ENCODE results near the gene SRRT. TPM values are rescaled to one million over a fixed set of nuclear protein-coding genes. Genes with fewer than 3 reads are reported as not detected.
A peak's percentile ranks its signal among the peaks of the same experiment; 100 is the strongest.
"Not testable (repeated sequence)": the region's sequence is repeated elsewhere in the genome, so short reads cannot be mapped to it uniquely, and the experiment has no call there.

The SRRT gene
- total RNA-seq, 1 donor from 2014 or later = 318 TPM

- Mint-ChIP-seq H3K27ac (no peak overlapping the region), H3K9me3 (no peaks in the 10 kb centered on the region), H3K4me3 (peak overlapping the region; percentile 45), H3K36me3 (ENCODE audit: low read depth) (no peaks in the 10 kb centered on the region), H3K4me1 (peaks cover 7% of the 10 kb centered on the region), H3K27me3 (peaks cover 51% of the 10 kb centered on the region)
- intact Hi-C loops (cut with micrococcal nuclease) = loop anchor here (1.0 to 5.0 kb wide), 3 partner anchors 70 to 180 kb away; partner anchors contain the start of gene MUC12
- peak; percentile 91 for DNase-seq
Measured at GRCh38 chr7:100896732-100897608, 22.1 kb downstream of the SRRT start.

- Mint-ChIP-seq H3K9me3 (no peaks in the 10 kb centered on the region), H3K27ac (no peak overlapping the region), H3K4me1 (peaks cover 5% of the 10 kb centered on the region), H3K4me3 (no peak overlapping the region), H3K27me3 (peaks cover 41% of the 10 kb centered on the region), H3K36me3 (ENCODE audit: low read depth) (no peaks in the 10 kb centered on the region)
- intact Hi-C loops (cut with micrococcal nuclease) = loop anchor here (1.0 to 5.0 kb wide), 3 partner anchors 69 to 179 kb away; partner anchors contain the start of gene MUC12
- no peak for DNase-seq
Measured at GRCh38 chr7:100897772-100898454, 23.0 kb downstream of the SRRT start.

GRCh38 chr7:100899432-100899831 is 24.5 kb downstream of the SRRT start:
- H3K4me1 Mint-ChIP-seq = peaks cover 5% of the 10 kb centered on the region
- no peak overlapping the region for H3K27ac Mint-ChIP-seq
- intact Hi-C loops (cut with micrococcal nuclease) = loop anchor here (5.0 kb wide), 1 partner anchor 68 kb away; the partner anchor contains the start of gene MUC12
- no peaks in the 10 kb centered on the region for H3K36me3 Mint-ChIP-seq (ENCODE audit: low read depth)
- H3K4me3 Mint-ChIP-seq = no peak overlapping the region
- peaks cover 32% of the 10 kb centered on the region for H3K27me3 Mint-ChIP-seq
- H3K9me3 Mint-ChIP-seq = no peaks in the 10 kb centered on the region
- DNase-seq = no peak

GRCh38 chr7:100900978-100901377 is 26.1 kb downstream of the SRRT start:
- Mint-ChIP-seq H3K4me3 (no peak overlapping the region), H3K27ac (no peak overlapping the region), H3K27me3 (peaks cover 28% of the 10 kb centered on the region), H3K9me3 (no peaks in the 10 kb centered on the region), H3K4me1 (peaks cover 4% of the 10 kb centered on the region), H3K36me3 (ENCODE audit: low read depth) (no peaks in the 10 kb centered on the region)
- intact Hi-C loops (cut with micrococcal nuclease) = no loop called here
- no peak for DNase-seq

GRCh38 chr7:100901921-100902332 is 27.0 kb downstream of the SRRT start:
- intact Hi-C loops (cut with micrococcal nuclease) = no loop called here
- Mint-ChIP-seq H3K4me1 (no peaks in the 10 kb centered on the region), H3K9me3 (no peaks in the 10 kb centered on the region), H3K4me3 (no peak overlapping the region), H3K27me3 (peaks cover 24% of the 10 kb centered on the region), H3K36me3 (ENCODE audit: low read depth) (no peaks in the 10 kb centered on the region), H3K27ac (no peak overlapping the region)
- no peak for DNase-seq

GRCh38 chr7:100902638-100903037 is 27.7 kb downstream of the SRRT start:
- DNase-seq = no peak
- no peaks in the 10 kb centered on the region for H3K9me3 Mint-ChIP-seq
- no peaks in the 10 kb centered on the region for H3K36me3 Mint-ChIP-seq (ENCODE audit: low read depth)
- no peaks in the 10 kb centered on the region for H3K4me1 Mint-ChIP-seq
- intact Hi-C loops (cut with micrococcal nuclease) = no loop called here
- no peak overlapping the region for H3K4me3 Mint-ChIP-seq
- peaks cover 19% of the 10 kb centered on the region for H3K27me3 Mint-ChIP-seq
- H3K27ac Mint-ChIP-seq = no peak overlapping the region

- H3K9me3 Mint-ChIP-seq = no peaks in the 10 kb centered on the region
- H3K27ac Mint-ChIP-seq = no peak overlapping the region
- H3K36me3 Mint-ChIP-seq (ENCODE audit: low read depth) = no peaks in the 10 kb centered on the region
- peaks cover 6% of the 10 kb centered on the region for H3K27me3 Mint-ChIP-seq
- intact Hi-C loops (cut with micrococcal nuclease) = no loop called here
- H3K4me1 Mint-ChIP-seq = no peaks in the 10 kb centered on the region
- no peak overlapping the region for H3K4me3 Mint-ChIP-seq
- DNase-seq = no peak
Measured at GRCh38 chr7:100908512-100908911, 33.6 kb downstream of the SRRT start.

GRCh38 chr7:100910443-100910842 is 35.5 kb downstream of the SRRT start:
- H3K36me3 Mint-ChIP-seq (ENCODE audit: low read depth); intact Hi-C loops (cut with micrococcal nuclease); H3K4me1 Mint-ChIP-seq; H3K9me3 Mint-ChIP-seq; H3K27me3 Mint-ChIP-seq; H3K4me3 Mint-ChIP-seq; DNase-seq; H3K27ac Mint-ChIP-seq: not testable (repeated sequence)

GRCh38 chr7:100911484-100911883 is 36.6 kb downstream of the SRRT start:
- no peak for DNase-seq
- H3K4me3 Mint-ChIP-seq = no peak overlapping the region
- intact Hi-C loops (cut with micrococcal nuclease) = no loop called here
- H3K9me3 Mint-ChIP-seq = no peaks in the 10 kb centered on the region
- H3K27me3 Mint-ChIP-seq = peaks cover 6% of the 10 kb centered on the region
- H3K4me1 Mint-ChIP-seq = no peaks in the 10 kb centered on the region
- H3K36me3 Mint-ChIP-seq (ENCODE audit: low read depth) = no peaks in the 10 kb centered on the region
- H3K27ac Mint-ChIP-seq = no peak overlapping the region

GRCh38 chr7:100914208-100914878 is 39.4 kb downstream of the SRRT start:
- intact Hi-C loops (cut with micrococcal nuclease) = no loop called here
- H3K36me3 Mint-ChIP-seq (ENCODE audit: low read depth) = no peaks in the 10 kb centered on the region
- no peaks in the 10 kb centered on the region for H3K4me1 Mint-ChIP-seq
- no peaks in the 10 kb centered on the region for H3K9me3 Mint-ChIP-seq
- no peak for DNase-seq
- peaks cover 8% of the 10 kb centered on the region for H3K27me3 Mint-ChIP-seq
- H3K27ac Mint-ChIP-seq = no peak overlapping the region
- H3K4me3 Mint-ChIP-seq = no peak overlapping the region

GRCh38 chr7:100914879-100915447 is 40.1 kb downstream of the SRRT start:
- Mint-ChIP-seq H3K4me1 (no peaks in the 10 kb centered on the region), H3K27me3 (peaks cover 8% of the 10 kb centered on the region), H3K4me3 (no peak overlapping the region), H3K36me3 (ENCODE audit: low read depth) (no peaks in the 10 kb centered on the region), H3K9me3 (no peaks in the 10 kb centered on the region), H3K27ac (no peak overlapping the region)
- intact Hi-C loops (cut with micrococcal nuclease) = no loop called here
- no peak for DNase-seq

GRCh38 chr7:100919335-100919734 is 44.4 kb downstream of the SRRT start:
- intact Hi-C loops (cut with micrococcal nuclease); H3K9me3 Mint-ChIP-seq; H3K36me3 Mint-ChIP-seq (ENCODE audit: low read depth); H3K4me1 Mint-ChIP-seq; H3K4me3 Mint-ChIP-seq; H3K27ac Mint-ChIP-seq; DNase-seq: not testable (repeated sequence)
- H3K27me3 Mint-ChIP-seq = peaks cover 21% of the 10 kb centered on the region

- H3K27ac Mint-ChIP-seq; H3K36me3 Mint-ChIP-seq (ENCODE audit: low read depth); H3K9me3 Mint-ChIP-seq; H3K4me3 Mint-ChIP-seq; intact Hi-C loops (cut with micrococcal nuclease); H3K4me1 Mint-ChIP-seq; DNase-seq: not testable (repeated sequence)
- H3K27me3 Mint-ChIP-seq = peaks cover 21% of the 10 kb centered on the region
Measured at GRCh38 chr7:100919779-100920437, 45.0 kb downstream of the SRRT start.
